Skeletal muscle tissue (tissue), 5 donors: ENCODE results near the gene AGMAT. TPM values are rescaled to one million over a fixed set of nuclear protein-coding genes. Genes with fewer than 3 reads are reported as not detected.

ENCODE experiments used
- H3K27ac ChIP-seq: one replicate; pipeline ENCODE4 v1.7.0; 2013; ENCODE audit warnings: mild to moderate bottlenecking, low read depth, low read length, inconsistent platforms
- H3K27me3 ChIP-seq, 3 donors: one replicate each; pipeline ENCODE4 v1.7.0; 2013; ENCODE audit warnings: low read length in 3 of 3; ENCODE audit not compliant: control insufficient read depth in 3 of 3, insufficient read depth in 3 of 3
- H3K36me3 ChIP-seq, 3 donors: one replicate each; pipeline ENCODE4 v1.7.0; 2013; ENCODE audit warnings: low read length in 3 of 3; ENCODE audit not compliant: control insufficient read depth in 3 of 3, insufficient read depth in 3 of 3
- H3K4me1 ChIP-seq, 3 donors: one replicate each; pipeline ENCODE4 v1.7.0; 2013; ENCODE audit warnings: low read length in 3 of 3, mild to moderate bottlenecking in 3 of 3; ENCODE audit not compliant: control insufficient read depth in 3 of 3, insufficient read depth in 3 of 3
- H3K4me3 ChIP-seq, 3 donors: one replicate each; pipeline ENCODE4 v1.7.0; 2013; ENCODE audit warnings: low read length in 3 of 3
- H3K9ac ChIP-seq, 3 donors: one replicate each; pipeline ENCODE4 v1.7.0; 2013; ENCODE audit warnings: low read length in 3 of 3, mild to moderate bottlenecking in 3 of 3, moderate library complexity in 2 of 3, low read depth in 1 of 3
- H3K9me3 ChIP-seq, 3 donors: one replicate each; pipeline ENCODE4 v1.7.0; 2013; ENCODE audit warnings: low read length in 3 of 3; ENCODE audit not compliant: control insufficient read depth in 3 of 3
- small RNA-seq: library from RNA; depleted of rRNA; stranded (forward); fragments of <200 nt; gene quantifications from one replicate; pipeline ENCODE3, GENCODE V24; 2014
- total RNA-seq: library from RNA; depleted of rRNA; stranded (reverse); fragments of >200 nt; gene quantifications from one replicate; pipeline ENCODE4 v1.2.3, GENCODE V29; 2014
- donor health status: Osteomylitis.

Gene AGMAT
- total RNA-seq, 1 donor from 2014 or later, result 4.2 TPM

DNA sequence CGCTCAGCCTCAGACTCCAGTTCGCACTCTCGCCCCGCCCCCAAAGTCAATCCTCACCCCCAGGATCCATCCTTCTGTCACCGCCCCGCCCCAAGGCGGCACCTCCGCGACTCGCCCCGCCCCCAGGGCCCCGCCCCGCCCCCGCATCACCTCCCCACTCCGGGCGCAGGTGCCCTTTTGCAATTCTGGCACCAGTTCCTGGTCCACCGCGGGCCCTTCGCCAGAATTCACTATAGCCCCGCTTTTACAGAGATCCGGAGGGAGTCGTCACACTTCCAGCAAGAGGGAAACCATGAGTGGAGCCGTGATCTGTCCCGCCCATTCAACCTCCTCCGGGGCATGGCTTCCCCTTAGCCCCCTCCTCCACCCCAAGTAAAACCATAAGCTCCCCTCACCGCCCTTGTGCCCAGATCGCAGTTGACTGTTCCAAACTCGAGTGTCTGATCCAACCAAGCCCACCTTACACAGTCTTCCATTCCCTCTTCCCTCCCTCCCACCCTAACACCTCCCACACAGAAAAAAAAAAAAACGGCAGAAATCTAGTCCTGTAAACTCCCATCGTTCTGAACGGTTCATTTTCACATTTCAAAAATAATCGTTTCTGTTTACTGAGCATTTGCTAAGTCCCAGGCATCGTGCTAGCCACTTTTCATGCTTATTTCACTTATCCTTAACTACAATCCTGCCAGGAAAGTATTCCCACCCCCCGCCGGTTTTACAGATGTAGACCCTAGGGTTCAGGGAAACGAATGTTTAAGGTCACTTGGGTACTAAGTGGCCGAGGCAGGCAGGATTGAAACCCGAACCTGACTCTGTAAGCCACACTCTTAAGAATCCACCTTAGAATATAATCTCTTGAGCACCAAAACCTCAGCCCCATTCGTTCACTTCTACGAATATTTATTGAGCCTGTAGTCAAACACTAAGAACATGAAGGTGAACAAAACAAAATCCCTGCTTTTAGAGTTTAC is 59.5 kb downstream of the AGMAT start:
- Histone ChIP-seq H3K27me3 (no peaks in the 10 kb centered on the region), H3K4me3 (peak overlapping the region; percentile 77 to 84 (median 83)), H3K9ac (peak overlapping the region; percentile 57 to 81 (median 69)), H3K9me3 (no peaks in the 10 kb centered on the region), H3K36me3 (peaks cover 0 to 1% (median 0%) of the 10 kb centered on the region in 3 donors), H3K27ac (peak overlapping the region; percentile 95), H3K4me1 (peaks cover 24 to 28% (median 27%) of the 10 kb centered on the region in 3 donors)

DNA sequence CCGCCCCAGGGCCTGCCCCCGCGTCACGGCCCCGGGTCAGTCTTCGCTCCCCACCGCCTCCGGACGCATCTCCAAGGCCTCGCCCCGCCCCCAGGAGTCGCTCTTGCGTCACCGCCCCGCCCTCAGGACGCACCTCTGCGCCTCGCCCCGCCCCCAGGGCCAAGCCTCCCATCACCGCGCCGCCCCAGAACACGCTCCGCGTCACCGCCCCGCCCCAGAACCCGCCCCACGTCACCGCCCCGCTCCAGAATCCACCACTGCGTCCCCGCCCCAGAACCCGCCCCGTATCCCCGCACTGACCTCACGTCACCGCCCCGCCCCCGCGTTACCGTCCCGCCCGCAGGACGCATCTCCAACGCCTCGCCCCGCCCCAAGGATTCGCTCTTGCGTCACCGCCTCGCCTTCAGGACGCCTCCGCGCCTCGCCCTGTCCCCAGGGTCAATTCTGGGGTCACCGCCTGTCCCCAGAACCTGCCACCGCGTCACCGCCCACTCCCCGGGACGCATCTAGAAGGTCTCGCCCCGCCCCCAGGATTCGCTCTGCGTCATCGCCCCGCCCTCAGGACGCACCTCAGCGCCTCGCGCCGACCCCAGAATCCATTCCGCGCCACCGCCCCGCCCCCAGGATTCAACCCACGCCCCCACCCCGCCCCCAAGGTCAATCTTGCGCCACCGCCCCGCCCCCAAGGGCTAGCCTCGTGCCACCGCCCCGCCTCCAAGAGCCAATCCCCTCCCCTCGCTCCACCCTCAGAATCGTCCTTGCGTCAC is 60.4 kb downstream of the AGMAT start:
- peak overlapping the region; percentile 95 for H3K27ac ChIP-seq

DNA sequence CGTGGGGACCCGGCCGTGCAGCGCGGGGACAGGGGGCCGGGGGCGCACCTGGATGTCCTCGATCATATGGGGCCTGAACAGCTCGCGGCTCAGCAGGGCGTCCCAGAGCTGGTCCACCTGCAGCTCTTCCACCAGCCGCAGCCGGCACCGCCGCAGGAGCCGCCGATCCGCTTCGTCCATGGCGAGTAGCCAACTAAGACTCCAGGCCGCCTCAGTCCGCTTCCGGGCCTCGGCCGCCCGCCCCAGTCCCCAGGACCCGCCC is 60.9 kb downstream of the AGMAT start, which contains the start of gene CASP9:
Gene CASP9, minus strand, starts transcription at position 195 of the 262 bp plus-strand sequence. Its CDS starts 15 bp downstream, at position 180.
- Histone ChIP-seq H3K9me3 (no peaks in the 10 kb centered on the region), H3K4me3 (peak within 1 kb of the TSS; percentile 83 to 85 (median 84)), H3K27me3 (no peaks in the 10 kb centered on the region), H3K4me1 (peaks cover 24 to 28% (median 27%) of the 10 kb centered on the region in 3 donors), H3K9ac (peak within 1 kb of the TSS; percentile 82 to 93 (median 84)), H3K36me3 (no peaks in the 10 kb centered on the region), H3K27ac (peak within 1 kb of the TSS; percentile 95)

More for the DNA sequence above, 60.4 kb downstream of the AGMAT start:
- Histone ChIP-seq H3K4me3 (peak overlapping the region; percentile 70 to 85 (median 83)), H3K4me1 (peaks cover 24 to 28% (median 27%) of the 10 kb centered on the region in 3 donors), H3K36me3 (no peaks in the 10 kb centered on the region), H3K9ac (peak overlapping the region; percentile 82 to 86 (median 83)), H3K9me3 (no peaks in the 10 kb centered on the region), H3K27me3 (no peaks in the 10 kb centered on the region)

DNA sequence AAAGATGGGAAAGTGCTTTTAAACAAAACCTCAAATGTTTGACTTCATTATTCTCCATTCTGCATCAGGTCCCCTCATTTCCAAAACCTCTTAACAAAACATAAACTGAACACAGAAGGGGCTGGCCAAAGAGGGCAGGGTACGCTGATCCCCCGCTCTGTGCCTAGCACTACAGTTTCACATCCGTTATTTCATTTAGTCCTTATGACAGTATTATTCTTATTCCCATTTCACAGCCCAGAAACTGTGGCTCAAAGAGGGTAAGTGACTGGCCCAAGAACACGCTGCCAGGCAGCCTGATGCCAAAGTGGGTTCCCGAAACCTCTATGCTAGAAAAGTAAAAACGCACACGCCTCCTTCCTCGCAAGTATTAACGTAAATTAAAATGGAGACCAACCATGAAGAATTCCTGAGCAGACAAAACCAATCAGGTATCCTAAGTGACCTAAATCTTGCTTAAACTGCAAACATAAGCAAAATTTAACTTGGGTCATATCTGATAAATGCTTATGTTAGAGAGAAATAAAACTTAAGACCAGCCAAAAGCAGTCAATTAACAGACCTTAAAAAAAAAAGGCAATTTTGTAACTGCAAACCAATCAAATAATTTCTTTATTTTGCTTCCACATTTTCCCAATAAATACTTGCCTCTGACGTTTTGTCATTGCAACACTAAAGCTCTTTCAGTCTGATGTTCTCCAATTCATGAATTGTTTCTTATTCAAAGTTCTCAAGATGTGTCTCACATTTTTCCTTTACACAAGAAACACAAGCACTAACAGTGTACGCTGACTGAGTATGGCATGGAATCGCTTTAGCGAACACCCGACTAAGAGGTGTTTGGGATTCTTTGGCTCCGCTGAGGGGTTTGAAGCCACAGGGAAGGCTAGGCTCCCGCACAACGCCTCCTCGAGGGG is 61.5 kb downstream of the AGMAT start:
- Histone ChIP-seq H3K36me3 (no peaks in the 10 kb centered on the region), H3K9ac (peak overlapping the region; percentile 73 to 93 (median 84)), H3K9me3 (no peaks in the 10 kb centered on the region), H3K27ac (peak overlapping the region; percentile 91), H3K4me1 (peaks cover 24 to 28% (median 27%) of the 10 kb centered on the region in 3 donors), H3K4me3 (peak overlapping the region; percentile 75 to 83 (median 81)), H3K27me3 (no peaks in the 10 kb centered on the region)

DNA sequence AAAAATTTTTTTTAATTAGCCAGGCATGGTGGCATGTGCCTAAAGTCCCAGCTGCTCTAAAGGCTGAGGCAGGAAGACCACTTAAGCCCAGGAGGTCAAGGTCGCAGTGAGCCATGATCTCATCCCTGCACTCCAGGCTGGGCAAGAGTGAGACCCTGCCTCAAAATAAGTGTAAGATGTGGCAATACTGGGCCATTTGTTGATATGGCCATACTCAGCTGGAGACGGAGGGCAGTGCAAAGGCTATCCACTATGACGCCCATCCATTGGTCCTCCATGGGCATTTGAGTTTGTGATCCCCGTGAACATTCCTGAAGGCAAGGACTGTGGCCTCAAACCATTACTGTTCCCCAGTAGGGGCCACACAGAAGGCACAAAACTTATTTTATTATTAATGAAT is 62.3 kb downstream of the AGMAT start:
- Histone ChIP-seq H3K4me1 (peaks cover 20 to 24% (median 24%) of the 10 kb centered on the region in 3 donors), H3K36me3 (peaks cover 0 to under 1% (median 0%) of the 10 kb centered on the region in 3 donors), H3K27me3 (no peaks in the 10 kb centered on the region), H3K4me3 (no peak overlapping the region), H3K27ac (no peak overlapping the region), H3K9me3 (no peaks in the 10 kb centered on the region), H3K9ac (no peak overlapping the region)

Small RNAs within 50 kb of the gene (small RNA-seq; reads per million reads assigned to genes)
- gene CD24P1 (not detected), gene RNU7-179P (not detected), gene SCARNA21B (not detected)

Other genes starting within 250 kb of the AGMAT start
- 12.5 TPM for gene EFHD2, start 175.2 kb downstream of the AGMAT start, total RNA-seq
- gene CTRC, start 146.6 kb downstream of the AGMAT start, total RNA-seq, result not detected
- not detected for gene CELA2A, start 128.3 kb downstream of the AGMAT start, total RNA-seq
- gene CELA2B, start 108.9 kb downstream of the AGMAT start, total RNA-seq, result 1.6 TPM
- gene CASP9, start 60.8 kb downstream of the AGMAT start, total RNA-seq, result 9.9 TPM
- gene DNAJC16, start 58.2 kb downstream of the AGMAT start, total RNA-seq, result 16.7 TPM
- 30.8 TPM for gene DDI2, start 32.4 kb upstream of the AGMAT start, total RNA-seq
- 36.0 TPM for gene PLEKHM2, start 99.3 kb upstream of the AGMAT start, total RNA-seq
- 1.6 TPM for gene SLC25A34, start 151.2 kb upstream of the AGMAT start, total RNA-seq
- not detected for gene TMEM82, start 157.4 kb upstream of the AGMAT start, total RNA-seq
- gene FBLIM1, start 173.7 kb upstream of the AGMAT start, total RNA-seq, result 7.3 TPM
- 4.7 TPM for gene UQCRHL, start 222.6 kb upstream of the AGMAT start, total RNA-seq